Liver (tissue), 3 donors: Measurements from ENCODE around the gene SMYD3.

Source experiments
- FOXA1 ChIP-seq: IDR thresholded peaks from 2 replicates; pipeline ENCODE4 v1.6.1; 2016; ENCODE audit warnings: antibody characterized with exemption
- GABPA ChIP-seq, 2 donors: IDR thresholded peaks in 1 of 2; conservative IDR thresholded peaks in 1 of 2; 2 replicates each; pipeline ENCODE4 v1.6.1; 2016; ENCODE audit warnings: antibody characterized with exemption in 2 of 2, mild to moderate bottlenecking in 1 of 2, moderate library complexity in 1 of 2
- HNF4G ChIP-seq: IDR thresholded peaks from 2 replicates; pipeline ENCODE4 v1.6.1; 2016; ENCODE audit warnings: antibody characterized with exemption
- RAD21 ChIP-seq, 2 donors: IDR thresholded peaks; 2 replicates each; pipeline ENCODE4 v1.6.1; 2016; ENCODE audit warnings: antibody characterized with exemption in 2 of 2, mild to moderate bottlenecking in 2 of 2
- SP1 ChIP-seq: IDR thresholded peaks from 2 replicates; pipeline ENCODE4 v1.6.1; 2018; ENCODE audit warnings: antibody characterized with exemption, mild to moderate bottlenecking
- TAF1 ChIP-seq: conservative IDR thresholded peaks from 2 replicates; pipeline ENCODE4 v1.6.1; 2016; ENCODE audit warnings: antibody characterized with exemption, mild to moderate bottlenecking
- TF ChIP-seq, protein P1 (sequence below): IDR thresholded peaks from 2 replicates; pipeline ENCODE4 v1.6.1; 2016; ENCODE audit warnings: antibody characterized with exemption
- TF ChIP-seq, protein P2 (sequence below): IDR thresholded peaks from 2 replicates; pipeline ENCODE4 v1.6.1; 2016; ENCODE audit warnings: antibody characterized with exemption, mild to moderate bottlenecking
- TF ChIP-seq, protein P3 (sequence below): fragments of 150-350 bp; IDR thresholded peaks from 2 replicates; pipeline ENCODE4 v1.5.1; 2017; ENCODE audit warnings: improper control_type of control experiment, low read depth, low read length; ENCODE audit not compliant: missing input control
- TF ChIP-seq, protein P4 (sequence below): IDR thresholded peaks from 2 replicates; pipeline ENCODE4 v1.6.1; 2016; ENCODE audit warnings: antibody characterized with exemption
- donor health status: healthy.
- donor health status: healthy.

DNA sequence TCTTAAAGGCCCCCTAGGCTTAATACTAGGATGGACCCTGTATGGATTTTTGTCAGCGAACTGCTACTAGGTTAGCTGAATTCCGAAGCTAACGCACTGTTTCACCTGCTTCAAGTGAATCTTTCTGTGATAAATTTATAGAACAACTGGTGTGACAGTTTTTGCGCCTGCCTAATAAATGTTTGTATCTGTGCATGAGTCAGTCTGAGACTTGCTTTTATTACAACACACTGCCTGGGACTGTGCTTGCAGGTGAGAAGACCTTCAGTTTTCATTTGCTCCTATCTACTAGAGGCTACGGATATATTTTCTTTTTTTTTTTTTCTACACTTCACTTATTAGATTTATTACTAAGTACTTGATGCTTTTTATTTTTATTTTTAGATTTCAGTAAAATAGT lies 420.9 kb downstream of the SMYD3 start:
- TF ChIP-seq SP1 (no peak), FOXA1 (no peak), HNF4G (no peak), RAD21 (IDR thresholded peaks at IDR 0.05) (no peak), TAF1 (no peak), GABPA (IDR thresholded peaks at IDR 0.05 in 1 of 2, conservative IDR thresholded peaks at IDR 0.05 in 1 of 2) (no peak)
- TF ChIP-seq, protein P1, sequence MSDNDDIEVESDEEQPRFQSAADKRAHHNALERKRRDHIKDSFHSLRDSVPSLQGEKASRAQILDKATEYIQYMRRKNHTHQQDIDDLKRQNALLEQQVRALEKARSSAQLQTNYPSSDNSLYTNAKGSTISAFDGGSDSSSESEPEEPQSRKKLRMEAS: no peak
- TF ChIP-seq, protein P2, sequence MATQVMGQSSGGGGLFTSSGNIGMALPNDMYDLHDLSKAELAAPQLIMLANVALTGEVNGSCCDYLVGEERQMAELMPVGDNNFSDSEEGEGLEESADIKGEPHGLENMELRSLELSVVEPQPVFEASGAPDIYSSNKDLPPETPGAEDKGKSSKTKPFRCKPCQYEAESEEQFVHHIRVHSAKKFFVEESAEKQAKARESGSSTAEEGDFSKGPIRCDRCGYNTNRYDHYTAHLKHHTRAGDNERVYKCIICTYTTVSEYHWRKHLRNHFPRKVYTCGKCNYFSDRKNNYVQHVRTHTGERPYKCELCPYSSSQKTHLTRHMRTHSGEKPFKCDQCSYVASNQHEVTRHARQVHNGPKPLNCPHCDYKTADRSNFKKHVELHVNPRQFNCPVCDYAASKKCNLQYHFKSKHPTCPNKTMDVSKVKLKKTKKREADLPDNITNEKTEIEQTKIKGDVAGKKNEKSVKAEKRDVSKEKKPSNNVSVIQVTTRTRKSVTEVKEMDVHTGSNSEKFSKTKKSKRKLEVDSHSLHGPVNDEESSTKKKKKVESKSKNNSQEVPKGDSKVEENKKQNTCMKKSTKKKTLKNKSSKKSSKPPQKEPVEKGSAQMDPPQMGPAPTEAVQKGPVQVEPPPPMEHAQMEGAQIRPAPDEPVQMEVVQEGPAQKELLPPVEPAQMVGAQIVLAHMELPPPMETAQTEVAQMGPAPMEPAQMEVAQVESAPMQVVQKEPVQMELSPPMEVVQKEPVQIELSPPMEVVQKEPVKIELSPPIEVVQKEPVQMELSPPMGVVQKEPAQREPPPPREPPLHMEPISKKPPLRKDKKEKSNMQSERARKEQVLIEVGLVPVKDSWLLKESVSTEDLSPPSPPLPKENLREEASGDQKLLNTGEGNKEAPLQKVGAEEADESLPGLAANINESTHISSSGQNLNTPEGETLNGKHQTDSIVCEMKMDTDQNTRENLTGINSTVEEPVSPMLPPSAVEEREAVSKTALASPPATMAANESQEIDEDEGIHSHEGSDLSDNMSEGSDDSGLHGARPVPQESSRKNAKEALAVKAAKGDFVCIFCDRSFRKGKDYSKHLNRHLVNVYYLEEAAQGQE: no peak
- TF ChIP-seq, protein P3, sequence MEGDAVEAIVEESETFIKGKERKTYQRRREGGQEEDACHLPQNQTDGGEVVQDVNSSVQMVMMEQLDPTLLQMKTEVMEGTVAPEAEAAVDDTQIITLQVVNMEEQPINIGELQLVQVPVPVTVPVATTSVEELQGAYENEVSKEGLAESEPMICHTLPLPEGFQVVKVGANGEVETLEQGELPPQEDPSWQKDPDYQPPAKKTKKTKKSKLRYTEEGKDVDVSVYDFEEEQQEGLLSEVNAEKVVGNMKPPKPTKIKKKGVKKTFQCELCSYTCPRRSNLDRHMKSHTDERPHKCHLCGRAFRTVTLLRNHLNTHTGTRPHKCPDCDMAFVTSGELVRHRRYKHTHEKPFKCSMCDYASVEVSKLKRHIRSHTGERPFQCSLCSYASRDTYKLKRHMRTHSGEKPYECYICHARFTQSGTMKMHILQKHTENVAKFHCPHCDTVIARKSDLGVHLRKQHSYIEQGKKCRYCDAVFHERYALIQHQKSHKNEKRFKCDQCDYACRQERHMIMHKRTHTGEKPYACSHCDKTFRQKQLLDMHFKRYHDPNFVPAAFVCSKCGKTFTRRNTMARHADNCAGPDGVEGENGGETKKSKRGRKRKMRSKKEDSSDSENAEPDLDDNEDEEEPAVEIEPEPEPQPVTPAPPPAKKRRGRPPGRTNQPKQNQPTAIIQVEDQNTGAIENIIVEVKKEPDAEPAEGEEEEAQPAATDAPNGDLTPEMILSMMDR: no peak
- TF ChIP-seq, protein P4, sequence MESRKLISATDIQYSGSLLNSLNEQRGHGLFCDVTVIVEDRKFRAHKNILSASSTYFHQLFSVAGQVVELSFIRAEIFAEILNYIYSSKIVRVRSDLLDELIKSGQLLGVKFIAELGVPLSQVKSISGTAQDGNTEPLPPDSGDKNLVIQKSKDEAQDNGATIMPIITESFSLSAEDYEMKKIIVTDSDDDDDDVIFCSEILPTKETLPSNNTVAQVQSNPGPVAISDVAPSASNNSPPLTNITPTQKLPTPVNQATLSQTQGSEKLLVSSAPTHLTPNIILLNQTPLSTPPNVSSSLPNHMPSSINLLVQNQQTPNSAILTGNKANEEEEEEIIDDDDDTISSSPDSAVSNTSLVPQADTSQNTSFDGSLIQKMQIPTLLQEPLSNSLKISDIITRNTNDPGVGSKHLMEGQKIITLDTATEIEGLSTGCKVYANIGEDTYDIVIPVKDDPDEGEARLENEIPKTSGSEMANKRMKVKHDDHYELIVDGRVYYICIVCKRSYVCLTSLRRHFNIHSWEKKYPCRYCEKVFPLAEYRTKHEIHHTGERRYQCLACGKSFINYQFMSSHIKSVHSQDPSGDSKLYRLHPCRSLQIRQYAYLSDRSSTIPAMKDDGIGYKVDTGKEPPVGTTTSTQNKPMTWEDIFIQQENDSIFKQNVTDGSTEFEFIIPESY: no peak
